Neuronal stem cell (in vitro differentiated cells): ENCODE results near the gene LCE1E.
A peak's percentile ranks its signal among the peaks of the same experiment; 100 is the strongest.

Experiments
- DNase-seq: peaks from one replicate; pipeline ENCODE4 v3.0.0-alpha.2; 2013; ENCODE audit warnings: low spot score
- H2AFZ ChIP-seq: one replicate; pipeline ENCODE4 v1.6.1; 2013; ENCODE audit warnings: mild to moderate bottlenecking, low read length, inconsistent platforms
- H2AK5ac ChIP-seq: 2 replicates; pipeline ENCODE4 v1.6.1; 2013; ENCODE audit warnings: low read depth, mild to moderate bottlenecking, inconsistent platforms, low read length, moderate library complexity, mixed read lengths
- H2BK120ac ChIP-seq: 2 replicates; pipeline ENCODE4 v1.6.1; 2013; ENCODE audit warnings: low read depth, mild to moderate bottlenecking, inconsistent platforms, low read length, moderate library complexity, mixed read lengths
- H2BK12ac ChIP-seq: one replicate; pipeline ENCODE4 v1.6.1; 2013; ENCODE audit warnings: low read length, inconsistent platforms
- H2BK15ac ChIP-seq: 2 replicates; pipeline ENCODE4 v1.6.1; 2013; ENCODE audit warnings: mild to moderate bottlenecking, low read length, inconsistent platforms, mixed read lengths
- H2BK5ac ChIP-seq: one replicate; pipeline ENCODE4 v1.6.1; 2013; ENCODE audit warnings: inconsistent platforms, mild to moderate bottlenecking, low read length, moderate library complexity
- H3K14ac ChIP-seq: one replicate; pipeline ENCODE4 v1.6.1; 2013; ENCODE audit warnings: low read length, inconsistent platforms
- H3K18ac ChIP-seq: 2 replicates; pipeline ENCODE4 v1.6.1; 2013; ENCODE audit warnings: low read length, inconsistent platforms
- H3K23ac ChIP-seq: 2 replicates; pipeline ENCODE4 v1.6.1; 2013; ENCODE audit warnings: low read depth, mild to moderate bottlenecking, mixed read lengths, low read length, inconsistent platforms; ENCODE audit not compliant: poor library complexity
- H3K27ac ChIP-seq: replicated peaks from 3 replicates; pipeline ENCODE4 v1.5.1; 2013; ENCODE audit warnings: low read length, inconsistent platforms
- H3K27me3 ChIP-seq, 3 experiments: 2 replicates each; pipeline ENCODE4 v1.6.1; 2013; ENCODE audit warnings: low read length in 3 of 3, mild to moderate bottlenecking in 2 of 3, inconsistent platforms in 1 of 3, low read depth in 1 of 3, mixed read lengths in 1 of 3, moderate library complexity in 1 of 3; ENCODE audit not compliant: control insufficient read depth in 3 of 3, insufficient read depth in 3 of 3
- H3K36me3 ChIP-seq, 2 donors: replicated peaks in 1 of 2; 2 replicates each; pipeline ENCODE4 v1.6.1; 2013; ENCODE audit warnings: low read length in 2 of 2; ENCODE audit not compliant: control insufficient read depth in 2 of 2, insufficient read depth in 2 of 2
- H3K4ac ChIP-seq: 2 replicates; pipeline ENCODE4 v1.6.1; 2013; ENCODE audit warnings: inconsistent platforms, mild to moderate bottlenecking, low read length, moderate library complexity
- H3K4me1 ChIP-seq, 2 donors: 1 replicate in 1 of 2; 2 replicates in 1 of 2; pipeline ENCODE4 v1.6.1; 2013; ENCODE audit warnings: low read length in 2 of 2, low read depth in 1 of 2; ENCODE audit not compliant: control insufficient read depth in 2 of 2, insufficient read depth in 1 of 2
- H3K4me2 ChIP-seq: one replicate; pipeline ENCODE4 v1.6.1; 2013; ENCODE audit warnings: mild to moderate bottlenecking, low read length, inconsistent platforms; ENCODE audit not compliant: insufficient read depth, poor library complexity, severe bottlenecking
- H3K4me3 ChIP-seq, 2 donors: 2 replicates each; pipeline ENCODE4 v1.5.1; 2013; ENCODE audit warnings: low read length in 2 of 2, mild to moderate bottlenecking in 2 of 2, inconsistent platforms in 1 of 2, moderate library complexity in 1 of 2
- H3K79me1 ChIP-seq: one replicate; pipeline ENCODE4 v1.6.1; 2013; ENCODE audit warnings: low read depth, mild to moderate bottlenecking, inconsistent platforms, low read length, moderate library complexity
- H3K9ac ChIP-seq: one replicate; pipeline ENCODE4 v1.6.1; 2013; ENCODE audit warnings: mild to moderate bottlenecking, low read depth, low read length, inconsistent platforms; ENCODE audit not compliant: poor library complexity
- H3K9me3 ChIP-seq, 2 donors: replicated peaks in 1 of 2; 2 replicates each; pipeline versions ENCODE3 to v1.6.1; 2013; ENCODE audit warnings: low read length in 2 of 2, mild to moderate bottlenecking in 2 of 2, inconsistent platforms in 1 of 2, low read depth in 1 of 2, mixed read lengths in 1 of 2, moderate library complexity in 1 of 2; ENCODE audit not compliant: control insufficient read depth in 2 of 2, insufficient read depth in 1 of 2
- H4K8ac ChIP-seq: one replicate; pipeline ENCODE4 v1.6.1; 2013; ENCODE audit warnings: low read depth, mild to moderate bottlenecking, inconsistent platforms, low read length, moderate library complexity
- H4K91ac ChIP-seq: one replicate; pipeline ENCODE4 v1.6.1; 2013; ENCODE audit warnings: low read length, low read depth, mild to moderate bottlenecking, inconsistent platforms; ENCODE audit not compliant: poor library complexity
- WGBS, 2 donors: extraction: QIAGEN DNeasy Blood & Tissue Kit; methylation state at CpG; one replicate each; pipeline ENCODE4 v1.1.7; 2013; ENCODE audit warnings: missing lambda C conversion rate in 2 of 2, mixed read lengths in 1 of 2; ENCODE audit not compliant: insufficient read length in 2 of 2, insufficient replicate concordance in 1 of 2; ENCODE audit errors: extremely low coverage in 2 of 2; 5-methylcytosine and 5-hydroxymethylcytosine counted together

Gene LCE1E

GRCh38 chr1:152758636-152759035 is 27.4 kb upstream of the LCE1E start:
- Histone ChIP-seq H3K4ac (no peak overlapping the region), H3K4me2 (no peak overlapping the region), H3K4me1 (no peaks in the 10 kb centered on the region), H3K27me3 (no peaks in the 10 kb centered on the region), H3K9ac (no peak overlapping the region), H2BK15ac (no peak overlapping the region), H3K36me3 (no peaks in the 10 kb centered on the region), H3K14ac (no peak overlapping the region), H2AK5ac (no peak overlapping the region), H3K18ac (no peak overlapping the region), H3K79me1 (no peaks in the 10 kb centered on the region), H3K27ac (no peak overlapping the region), H4K91ac (no peak overlapping the region), H3K23ac (no peak overlapping the region), H2AFZ (no peak overlapping the region), H2BK12ac (no peak overlapping the region), H3K4me3 (no peak overlapping the region), H4K8ac (no peak overlapping the region), H3K9me3 (peaks cover 0 to 48% of the 10 kb centered on the region in 2 donors), H2BK120ac (no peak overlapping the region), H2BK5ac (no peak overlapping the region)
- DNase-seq: no peak
- WGBS, 2 donors: no CpG with 5 or more reads among the region's 4 CpGs

- Histone ChIP-seq H3K27me3 (no peaks in the 10 kb centered on the region), H2BK12ac (no peak overlapping the region)
Measured at GRCh38 chr1:152759453-152760173, 26.4 kb upstream of the LCE1E start.

GRCh38 chr1:152760551-152761190 is 25.4 kb upstream of the LCE1E start:
- peaks cover 0 to 52% of the 10 kb centered on the region in 2 donors for H3K9me3 ChIP-seq
- H2AFZ ChIP-seq: peak overlapping the region; percentile 17

More at GRCh38 chr1:152759453-152760173, 26.4 kb upstream of the LCE1E start:
- Histone ChIP-seq H3K18ac (no peak overlapping the region), H3K4ac (no peak overlapping the region), H2BK15ac (no peak overlapping the region), H2BK120ac (no peak overlapping the region), H3K4me1 (no peaks in the 10 kb centered on the region), H2AFZ (no peak overlapping the region), H3K4me3 (peak overlapping the region in 1 of 2 donors; percentile 59), H3K9ac (no peak overlapping the region), H3K27ac (no peak overlapping the region), H3K23ac (no peak overlapping the region), H4K8ac (no peak overlapping the region), H3K79me1 (no peaks in the 10 kb centered on the region), H3K4me2 (no peak overlapping the region), H3K36me3 (no peaks in the 10 kb centered on the region), H2BK5ac (no peak overlapping the region), H3K9me3 (peaks cover 0 to 53% of the 10 kb centered on the region in 2 donors), H4K91ac (no peak overlapping the region), H2AK5ac (no peak overlapping the region), H3K14ac (no peak overlapping the region)
- WGBS, 2 donors: no CpG with 5 or more reads among the region's 8 CpGs
- no peak for DNase-seq

DNA sequence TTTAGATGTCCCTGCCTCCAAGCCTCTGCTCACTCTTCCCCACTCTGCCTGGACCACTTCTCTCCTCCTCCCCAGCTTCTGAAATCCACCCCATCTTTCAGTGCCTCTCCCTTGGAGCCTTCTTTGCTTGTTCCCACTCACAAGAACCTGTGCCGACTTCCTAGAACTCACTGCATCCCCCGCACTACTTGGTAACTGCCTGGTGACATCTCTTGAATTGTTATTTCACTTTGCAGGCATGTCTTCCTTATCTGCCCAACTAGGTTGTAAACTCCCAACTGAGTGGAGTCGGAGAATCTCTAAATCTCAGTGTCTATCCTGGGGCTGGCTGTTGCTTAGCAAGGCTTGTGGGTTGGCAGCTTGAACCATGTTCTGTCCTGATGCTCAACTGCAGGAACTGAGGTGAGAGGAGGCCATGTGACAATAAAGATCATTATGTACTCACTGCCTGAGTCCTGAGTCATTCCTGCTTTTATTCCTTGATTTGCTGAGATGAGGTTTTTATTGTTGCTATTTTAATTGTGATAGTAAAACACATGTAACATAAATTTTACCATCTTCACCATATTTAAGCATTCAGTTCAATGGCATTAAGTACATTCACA is 24.3 kb upstream of the LCE1E start:
- H4K91ac ChIP-seq: no peak overlapping the region
- WGBS, 2 donors: no CpG with 5 or more reads among the region's 3 CpGs
- H3K14ac ChIP-seq: no peak overlapping the region
- H3K23ac ChIP-seq: no peak overlapping the region
- no peak overlapping the region for H4K8ac ChIP-seq
- H3K9me3 ChIP-seq: peaks cover 0 to 54% of the 10 kb centered on the region in 2 donors
- no peaks in the 10 kb centered on the region for H3K4me1 ChIP-seq
- no peak overlapping the region for H2BK12ac ChIP-seq
- H3K4me2 ChIP-seq: no peak overlapping the region
- H3K4me3 ChIP-seq: no peak overlapping the region
- no peaks in the 10 kb centered on the region for H3K79me1 ChIP-seq
- H2AK5ac ChIP-seq: no peak overlapping the region
- no peak for DNase-seq
- H2BK5ac ChIP-seq: no peak overlapping the region
- no peak overlapping the region for H3K4ac ChIP-seq
- no peaks in the 10 kb centered on the region for H3K36me3 ChIP-seq
- no peaks in the 10 kb centered on the region for H3K27me3 ChIP-seq
- H3K27ac ChIP-seq: no peak overlapping the region
- H2BK15ac ChIP-seq: no peak overlapping the region
- H3K18ac ChIP-seq: no peak overlapping the region
- H2BK120ac ChIP-seq: no peak overlapping the region
- no peak overlapping the region for H2AFZ ChIP-seq
- no peak overlapping the region for H3K9ac ChIP-seq

More at GRCh38 chr1:152760551-152761190, 25.4 kb upstream of the LCE1E start:
- H2AK5ac ChIP-seq: no peak overlapping the region
- no peak overlapping the region for H3K14ac ChIP-seq
- no peak overlapping the region for H3K18ac ChIP-seq
- H2BK12ac ChIP-seq: no peak overlapping the region
- H2BK120ac ChIP-seq: no peak overlapping the region
- H3K4ac ChIP-seq: no peak overlapping the region
- no peak overlapping the region for H4K91ac ChIP-seq
- no peak for DNase-seq
- H3K4me3 ChIP-seq: peak overlapping the region in 1 of 2 donors; percentile 65
- no peak overlapping the region for H3K27ac ChIP-seq
- H2BK5ac ChIP-seq: no peak overlapping the region
- H4K8ac ChIP-seq: no peak overlapping the region
- no CpG with 5 or more reads among the region's 31 CpGs for WGBS, 2 donors
- H3K9ac ChIP-seq: no peak overlapping the region
- H3K79me1 ChIP-seq: no peaks in the 10 kb centered on the region
- no peaks in the 10 kb centered on the region for H3K27me3 ChIP-seq
- H2BK15ac ChIP-seq: no peak overlapping the region
- no peaks in the 10 kb centered on the region for H3K4me1 ChIP-seq
- no peaks in the 10 kb centered on the region for H3K36me3 ChIP-seq
- H3K4me2 ChIP-seq: no peak overlapping the region
- peak overlapping the region; percentile 13 for H3K23ac ChIP-seq
